DOHH2 (cell line): ENCODE results near the gene HLA-DOB.

Source experiments
- H3F3A ChIP-seq: fragments of 200-600 bp; sonication (generic), shearing (Covaris generic); 2 replicates; pipeline ENCODE4 v1.6.0; 2016; ENCODE audit warnings: antibody characterized with exemption, mild to moderate bottlenecking; ENCODE audit not compliant: control insufficient read depth, insufficient read depth
- H3K27ac ChIP-seq: fragments of 200-600 bp; sonication (generic); 2 replicates; pipeline ENCODE4 v1.5.1; 2014; ENCODE audit warnings: low read depth, mild to moderate bottlenecking, low read length, moderate library complexity
- H3K27me3 ChIP-seq: fragments of 200-600 bp; sonication (generic); 2 replicates; pipeline ENCODE4 v1.6.1; 2014; ENCODE audit warnings: mild to moderate bottlenecking, low read length, mixed read lengths; ENCODE audit not compliant: control insufficient read depth
- H3K36me3 ChIP-seq: fragments of 200-600 bp; sonication (generic); 2 replicates; pipeline ENCODE4 v1.6.1; 2014; ENCODE audit warnings: mild to moderate bottlenecking, low read length, moderate library complexity, mixed read lengths; ENCODE audit not compliant: control insufficient read depth
- H3K4me1 ChIP-seq: fragments of 200-600 bp; sonication (generic); 2 replicates; pipeline ENCODE4 v1.6.1; 2014; ENCODE audit warnings: mild to moderate bottlenecking, low read length, mixed read lengths; ENCODE audit not compliant: control insufficient read depth
- H3K4me2 ChIP-seq: fragments of 200-600 bp; sonication (generic); 2 replicates; pipeline ENCODE4 v1.6.0; 2014; ENCODE audit warnings: mild to moderate bottlenecking, low read length, moderate library complexity
- H3K4me3 ChIP-seq: fragments of 200-600 bp; sonication (generic); 2 replicates; pipeline ENCODE4 v1.5.1; 2014; ENCODE audit warnings: mild to moderate bottlenecking, low read length, mixed read lengths
- H3K79me2 ChIP-seq: fragments of 200-600 bp; sonication (generic); 2 replicates; pipeline ENCODE4 v1.6.1; 2014; ENCODE audit warnings: mild to moderate bottlenecking, low read length, mixed read lengths; ENCODE audit not compliant: control insufficient read depth
- H3K9me2 ChIP-seq: fragments of 200-600 bp; sonication (generic); replicated peaks from 2 replicates; pipeline ENCODE4 v1.6.1; 2014; ENCODE audit warnings: mild to moderate bottlenecking, low read length, mixed read lengths; ENCODE audit not compliant: control insufficient read depth
- H3K9me3 ChIP-seq: fragments of 200-600 bp; sonication (generic); 2 replicates; pipeline ENCODE4 v1.6.1; 2014; ENCODE audit warnings: antibody characterized with exemption, low read length, mixed read lengths; ENCODE audit not compliant: control insufficient read depth, insufficient read depth
- H4K20me1 ChIP-seq: fragments of 200-600 bp; sonication (generic); 2 replicates; pipeline ENCODE4 v1.6.0; 2014; ENCODE audit warnings: low read depth, mild to moderate bottlenecking, antibody characterized with exemption, low read length, moderate library complexity; ENCODE audit not compliant: control insufficient read depth, insufficient read depth
- CTCF ChIP-seq: fragments of 200-600 bp; sonication (generic); IDR thresholded peaks from one replicate; pipeline ENCODE4 v1.5.1; 2014; ENCODE audit warnings: antibody characterized with exemption, mild to moderate bottlenecking, low read depth, low read length; ENCODE audit not compliant: poor library complexity, severe bottlenecking
- EZH2phosphoT487 ChIP-seq: fragments of 200-600 bp; sonication (generic); IDR thresholded peaks from 2 replicates; pipeline ENCODE4 v1.6.1; 2017; ENCODE audit warnings: borderline replicate concordance, mild to moderate bottlenecking, antibody characterized with exemption, low read length, moderate library complexity, mixed read lengths

HLA-DOB gene

DNA sequence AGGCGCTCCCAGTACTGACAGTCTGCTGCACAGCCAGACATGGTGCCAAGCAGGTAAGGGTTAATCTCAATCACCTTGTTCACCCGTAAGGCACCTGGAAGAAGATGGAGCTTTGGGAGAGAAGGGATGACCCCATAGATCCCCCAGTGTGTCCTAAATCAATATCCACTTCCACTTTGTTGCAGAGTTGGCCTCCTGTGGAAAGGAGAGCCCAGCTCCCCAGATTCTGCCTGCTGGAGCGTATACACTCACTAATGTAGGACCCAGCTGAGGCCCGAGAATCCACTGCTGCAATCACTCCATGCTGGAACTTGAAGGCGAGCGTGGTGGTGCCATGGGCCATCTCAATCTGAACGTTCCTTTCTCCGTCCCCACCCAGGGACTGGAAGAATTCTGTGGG lies 25.9 kb upstream of the HLA-DOB start:
- Histone ChIP-seq H4K20me1 (no peaks in the 10 kb centered on the region), H3K27ac (no peak overlapping the region), H3K9me3 (no peaks in the 10 kb centered on the region), H3K4me2 (peak overlapping the region; percentile 100), H3K4me3 (peak overlapping the region; percentile 93), H3K36me3 (peaks cover 54% of the 10 kb centered on the region), H3K4me1 (peaks cover 42% of the 10 kb centered on the region), H3K79me2 (peaks cover 23% of the 10 kb centered on the region), H3F3A (peaks cover 9% of the 10 kb centered on the region), H3K27me3 (no peaks in the 10 kb centered on the region), H3K9me2 (no peaks in the 10 kb centered on the region)
- TF ChIP-seq EZH2phosphoT487 (no peak), CTCF (no peak)

DNA sequence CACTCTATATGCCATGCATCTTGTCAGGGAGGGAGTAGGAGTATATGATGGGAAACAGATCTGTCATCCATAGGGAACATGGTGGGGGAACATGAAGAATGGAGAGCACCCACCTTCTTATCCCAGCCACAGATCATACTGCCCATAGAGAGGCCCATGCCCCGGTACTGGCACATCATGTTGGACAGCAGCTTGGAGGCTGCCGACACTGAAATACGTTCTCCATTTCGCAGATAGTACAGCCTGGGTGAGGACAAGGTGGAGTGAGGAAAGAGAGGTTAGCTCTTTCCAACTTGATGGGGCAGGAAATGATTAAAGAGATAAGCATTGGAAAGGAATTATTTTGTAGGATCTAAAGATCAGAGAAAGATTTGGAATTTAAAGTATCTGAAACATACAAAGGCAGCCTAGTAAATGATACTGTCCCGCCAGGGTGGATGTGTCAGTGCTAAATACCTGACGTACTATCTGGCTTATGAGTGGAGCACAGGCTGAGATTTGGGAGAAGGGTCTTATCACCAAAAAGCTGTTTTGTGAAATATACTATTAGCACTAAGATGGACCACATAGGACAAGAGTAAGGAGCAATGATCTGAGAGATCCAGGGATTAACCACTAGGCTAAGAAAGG lies 25.3 kb upstream of the HLA-DOB start:
- Histone ChIP-seq H3K27ac (no peak overlapping the region), H3K4me2 (no peak overlapping the region), H4K20me1 (no peaks in the 10 kb centered on the region), H3K9me2 (no peaks in the 10 kb centered on the region), H3F3A (peaks cover 9% of the 10 kb centered on the region), H3K27me3 (no peaks in the 10 kb centered on the region), H3K4me1 (peaks cover 47% of the 10 kb centered on the region), H3K9me3 (no peaks in the 10 kb centered on the region), H3K4me3 (no peak overlapping the region), H3K36me3 (peaks cover 49% of the 10 kb centered on the region), H3K79me2 (peaks cover 28% of the 10 kb centered on the region)
- TF ChIP-seq CTCF (no peak), EZH2phosphoT487 (no peak)

DNA sequence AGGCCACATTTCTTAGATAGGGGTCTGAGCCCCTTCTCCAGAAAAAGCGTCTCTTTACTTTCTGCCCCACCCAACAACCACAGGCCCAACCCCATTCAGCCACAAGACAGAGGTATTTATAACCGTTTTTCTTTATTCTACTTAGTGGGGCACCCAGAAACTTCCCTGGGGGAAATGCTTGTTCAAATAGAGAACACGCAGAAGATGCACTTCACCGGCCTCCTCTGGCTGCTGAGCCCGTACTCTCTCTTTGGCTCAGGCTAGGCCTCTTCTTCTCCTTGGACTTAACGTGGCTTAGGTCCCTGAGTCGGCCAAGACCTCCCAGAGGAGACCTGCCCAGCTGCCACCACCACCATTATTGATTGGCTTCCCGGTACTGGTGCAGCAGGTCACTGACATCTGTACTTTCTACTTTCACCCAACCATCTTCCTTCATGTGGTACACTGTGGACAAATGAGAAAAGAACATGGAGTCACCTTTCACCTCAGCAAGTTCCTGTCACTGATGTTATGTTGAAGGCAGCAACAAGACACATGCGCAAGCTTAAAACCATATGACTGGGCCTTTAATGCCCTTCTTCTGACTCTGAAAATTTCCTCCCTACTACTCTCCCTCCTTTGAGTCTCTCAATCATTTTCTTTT lies 23.9 kb upstream of the HLA-DOB start:
- TF ChIP-seq CTCF (no peak), EZH2phosphoT487 (no peak)

More for the DNA sequence above, 23.9 kb upstream of the HLA-DOB start:
- Histone ChIP-seq H3K4me2 (no peak overlapping the region), H3K9me3 (no peaks in the 10 kb centered on the region), H3K36me3 (peaks cover 46% of the 10 kb centered on the region), H3K4me3 (no peak overlapping the region), H3F3A (peaks cover 9% of the 10 kb centered on the region), H3K4me1 (peaks cover 51% of the 10 kb centered on the region), H4K20me1 (no peaks in the 10 kb centered on the region), H3K79me2 (peaks cover 31% of the 10 kb centered on the region), H3K27ac (no peak overlapping the region), H3K27me3 (no peaks in the 10 kb centered on the region), H3K9me2 (no peaks in the 10 kb centered on the region)
